ENCODE results near the gene XPO6. TPM values are rescaled to one million over a fixed set of nuclear protein-coding genes. Genes with fewer than 3 reads are reported as not detected.

XPO6 gene
- total RNA-seq, 1 experiment from 2014 or later, result 112 TPM

- DNase-seq, result no peak
- intact Hi-C loops (cut with micrococcal nuclease; ENCODE audit: unreplicated experiment), result no loop called here
- no peak overlapping the region for H3K4me3 Mint-ChIP-seq (ENCODE audit: unreplicated experiment)
- Histone ChIP-seq H3K4me1 (no peaks in the 10 kb centered on the region), H3K9me3 (no peaks in the 10 kb centered on the region), H3K36me3 (ENCODE audit: control insufficient read depth, insufficient read depth, low read length) (no peaks in the 10 kb centered on the region), H3K27me3 (replicated peaks; ENCODE audit: control insufficient read depth, insufficient read depth, low read length) (no peaks in the 10 kb centered on the region), H3K4me3 (ENCODE audit: low read depth, low read length) (no peak overlapping the region)
- no peak overlapping the region for H3K27ac Mint-ChIP-seq (ENCODE audit: unreplicated experiment)
- H3K27me3 Mint-ChIP-seq (ENCODE audit: insufficient read depth, unreplicated experiment), result no peaks in the 10 kb centered on the region
- TF ChIP-seq CTCF (IDR thresholded peaks at IDR 0.05; ENCODE audit: insufficient read depth in 1 of 2, low read depth in 1 of 2, low read length in 1 of 2, severe bottlenecking in 1 of 2, unreplicated experiment in 1 of 2), result no peak
- no TSS peak for BruUV-seq (replicated peaks)
- H3K4me1 Mint-ChIP-seq (ENCODE audit: low read depth, unreplicated experiment), result no peaks in the 10 kb centered on the region
- CTCF ChIA-PET, result no interaction called here
- POLR2A ChIA-PET, result no interaction called here
- peaks cover 6% of the 10 kb centered on the region for H3K36me3 Mint-ChIP-seq (ENCODE audit: insufficient read depth, unreplicated experiment)
- H3K9me3 Mint-ChIP-seq (ENCODE audit: unreplicated experiment), result no peaks in the 10 kb centered on the region
These were observed 124.6 kb downstream of the XPO6 start for GRCh38 chr16:28087140-28087660.

GRCh38 chr16:28086186-28087139, 125.3 kb downstream of the XPO6 start:
- H3K4me3 ChIP-seq (ENCODE audit: low read depth, low read length), result no peak overlapping the region
- Mint-ChIP-seq H3K27ac (ENCODE audit: unreplicated experiment) (no peak overlapping the region), H3K4me3 (ENCODE audit: unreplicated experiment) (no peak overlapping the region), H3K36me3 (ENCODE audit: insufficient read depth, unreplicated experiment) (peaks cover 6% of the 10 kb centered on the region), H3K27me3 (ENCODE audit: insufficient read depth, unreplicated experiment) (no peaks in the 10 kb centered on the region), H3K9me3 (ENCODE audit: unreplicated experiment) (no peaks in the 10 kb centered on the region), H3K4me1 (ENCODE audit: low read depth, unreplicated experiment) (no peaks in the 10 kb centered on the region)
- H3K27me3 ChIP-seq (replicated peaks; ENCODE audit: control insufficient read depth, insufficient read depth, low read length), result no peaks in the 10 kb centered on the region
- H3K4me1 ChIP-seq, result no peaks in the 10 kb centered on the region
- no peaks in the 10 kb centered on the region for H3K9me3 ChIP-seq
- intact Hi-C loops (cut with micrococcal nuclease; ENCODE audit: unreplicated experiment), result no loop called here
- no TSS peak for BruUV-seq (replicated peaks)
- CTCF ChIA-PET, result no interaction called here
- no peaks in the 10 kb centered on the region for H3K36me3 ChIP-seq (ENCODE audit: control insufficient read depth, insufficient read depth, low read length)
- no peak for DNase-seq
- POLR2A ChIA-PET, result no interaction called here
- no peak for TF ChIP-seq CTCF (IDR thresholded peaks at IDR 0.05; ENCODE audit: insufficient read depth in 1 of 2, low read depth in 1 of 2, low read length in 1 of 2, severe bottlenecking in 1 of 2, unreplicated experiment in 1 of 2)

- H3K4me1 Mint-ChIP-seq (ENCODE audit: low read depth, unreplicated experiment), result no peaks in the 10 kb centered on the region
- H3K27me3 ChIP-seq (replicated peaks; ENCODE audit: control insufficient read depth, insufficient read depth, low read length), result no peaks in the 10 kb centered on the region
- H3K36me3 ChIP-seq (ENCODE audit: control insufficient read depth, insufficient read depth, low read length), result no peaks in the 10 kb centered on the region
- H3K27me3 Mint-ChIP-seq (ENCODE audit: insufficient read depth, unreplicated experiment), result no peaks in the 10 kb centered on the region
- H3K4me1 ChIP-seq, result no peaks in the 10 kb centered on the region
- H3K4me3 ChIP-seq (ENCODE audit: low read depth, low read length), result no peak overlapping the region
- ChIA-PET POLR2A (no interaction called here), CTCF (no interaction called here)
- no peaks in the 10 kb centered on the region for H3K9me3 ChIP-seq
- DNase-seq, result no peak
- H3K4me3 Mint-ChIP-seq (ENCODE audit: unreplicated experiment), result no peak overlapping the region
- H3K27ac Mint-ChIP-seq (ENCODE audit: unreplicated experiment), result no peak overlapping the region
- intact Hi-C loops (cut with micrococcal nuclease; ENCODE audit: unreplicated experiment), result no loop called here
- BruUV-seq (replicated peaks), result no TSS peak
- no peaks in the 10 kb centered on the region for H3K9me3 Mint-ChIP-seq (ENCODE audit: unreplicated experiment)
- no peak for TF ChIP-seq CTCF (IDR thresholded peaks at IDR 0.05; ENCODE audit: insufficient read depth in 1 of 2, low read depth in 1 of 2, low read length in 1 of 2, severe bottlenecking in 1 of 2, unreplicated experiment in 1 of 2)
- no peaks in the 10 kb centered on the region for H3K36me3 Mint-ChIP-seq (ENCODE audit: insufficient read depth, unreplicated experiment)
These were observed 126.2 kb downstream of the XPO6 start for GRCh38 chr16:28085389-28086171.

All from Caco-2 (cell line).